Measurements from ENCODE around the gene LRRC3B. TPM values are rescaled to one million over a fixed set of nuclear protein-coding genes. Genes with fewer than 3 reads are reported as not detected.

Gene LRRC3B
- total RNA-seq, 1 donor from 2014 or later, result 39.9 TPM

DNA sequence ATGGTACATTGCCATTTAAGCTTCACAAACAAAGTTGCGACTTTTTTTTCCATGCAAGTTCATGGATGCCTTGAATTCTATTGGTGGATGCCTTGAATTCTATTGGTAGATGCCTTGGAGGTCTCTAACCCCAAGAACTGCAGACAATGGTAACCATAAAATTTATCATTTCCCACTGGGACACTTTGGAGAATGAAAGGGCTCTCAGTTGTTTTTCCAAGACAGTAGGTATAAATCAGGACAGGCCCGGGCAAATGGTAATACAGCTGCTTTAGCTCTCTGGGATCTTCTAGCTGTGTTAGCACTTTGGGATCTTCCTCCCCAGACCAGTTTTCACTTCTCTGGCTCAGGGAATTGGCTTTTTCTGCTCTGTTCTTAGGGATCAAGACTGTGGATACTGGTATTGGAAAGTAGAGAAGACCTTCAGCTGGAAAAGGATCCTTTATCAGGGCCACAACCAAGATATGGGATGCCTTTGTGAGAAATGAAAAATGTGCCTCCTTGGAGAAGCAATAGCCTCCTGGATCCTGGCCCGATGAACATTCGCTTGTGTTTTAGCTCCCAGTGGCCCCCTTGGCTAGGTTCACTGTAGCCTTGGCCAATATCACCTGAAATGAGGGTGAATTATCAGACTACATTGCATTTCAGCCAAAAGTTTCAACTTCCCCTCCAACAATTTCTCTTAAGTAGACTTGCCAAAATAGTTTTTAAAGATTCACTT lies 8.3 kb downstream of the LRRC3B start:
- no peak for DNase-seq (ENCODE audit: low spot score in 2 of 2)
- FAIRE-seq, result no peak

DNA sequence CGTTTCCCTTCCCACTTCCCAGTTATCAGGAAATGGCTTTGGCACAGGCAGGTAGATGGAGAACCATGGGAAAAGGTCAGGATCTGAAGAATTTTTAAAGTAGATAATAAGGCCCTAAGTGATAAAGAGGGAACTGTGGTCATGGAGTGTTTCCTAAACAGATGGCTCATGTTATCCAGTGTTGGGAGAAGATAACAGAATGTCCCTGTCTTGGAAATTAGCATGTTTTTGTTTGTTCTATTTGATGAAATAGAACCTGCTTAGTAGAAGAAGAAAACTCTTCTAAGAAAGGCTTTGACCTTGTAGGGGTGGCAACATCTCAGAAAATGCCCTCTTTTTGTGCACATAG lies 8.8 kb downstream of the LRRC3B start:
- no peak for FAIRE-seq
- DNase-seq (ENCODE audit: low spot score in 2 of 2), result no peak

- FAIRE-seq, result no peak
- DNase-seq (ENCODE audit: low spot score in 2 of 2), result no peak
Measured at GRCh38 chr3:26634601-26635000, 12.0 kb downstream of the LRRC3B start.

- FAIRE-seq (no peak), DNase-seq (ENCODE audit: low spot score in 2 of 2) (no peak)
Measured at GRCh38 chr3:26636096-26636727, 13.6 kb downstream of the LRRC3B start.

GRCh38 chr3:26637698-26638097 lies 15.1 kb downstream of the LRRC3B start:
- FAIRE-seq (no peak), DNase-seq (ENCODE audit: low spot score in 2 of 2) (no peak)

DNA sequence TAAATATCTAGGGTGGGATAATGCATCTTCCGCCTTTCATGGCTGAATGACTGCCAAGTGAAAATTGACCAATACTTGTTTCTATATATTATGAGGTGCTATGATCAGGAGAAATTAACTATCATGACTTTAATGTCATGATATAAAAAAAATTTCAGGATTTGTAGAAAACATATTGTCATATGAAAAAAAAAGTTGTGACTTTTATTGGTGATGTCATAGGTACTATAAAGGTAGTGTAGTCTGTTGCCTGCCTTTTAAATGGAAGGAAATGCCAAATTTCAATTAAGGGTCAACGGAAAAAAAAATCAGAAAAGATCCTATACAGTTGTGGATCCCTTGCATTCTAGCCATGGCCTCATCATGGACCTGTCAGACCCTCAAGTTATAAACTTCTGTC lies 15.5 kb downstream of the LRRC3B start:
- DNase-seq (ENCODE audit: low spot score in 2 of 2), result no peak
- no peak for FAIRE-seq

DNA sequence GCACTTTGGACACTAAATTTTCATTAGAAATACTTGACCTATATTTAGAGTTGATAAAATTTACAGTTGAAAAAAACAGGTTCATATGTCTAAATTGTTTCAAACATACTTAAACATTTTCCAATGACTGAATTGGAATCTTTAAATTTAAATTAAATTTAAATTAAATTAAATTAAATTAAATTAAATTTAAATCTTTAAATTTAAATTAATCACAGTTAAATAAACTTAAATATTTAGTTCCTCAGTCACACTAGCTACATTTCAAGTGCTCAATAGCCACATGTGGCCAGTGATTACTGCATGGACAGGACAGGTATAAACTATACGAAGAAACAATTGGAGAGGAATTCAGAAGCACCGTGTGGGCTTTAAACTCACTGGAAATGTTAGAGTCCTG lies 16.8 kb downstream of the LRRC3B start:
- FAIRE-seq, result peak; percentile 74
- DNase-seq (ENCODE audit: low spot score in 2 of 2), result no peak

- no peak for FAIRE-seq
- DNase-seq (ENCODE audit: low spot score in 2 of 2), result no peak
Measured at GRCh38 chr3:26647078-26647477, 24.5 kb downstream of the LRRC3B start.

- FAIRE-seq (no peak), DNase-seq (ENCODE audit: low spot score in 2 of 2) (no peak)
Measured at GRCh38 chr3:26648461-26648860, 25.9 kb downstream of the LRRC3B start.

GRCh38 chr3:26652164-26652563 lies 29.6 kb downstream of the LRRC3B start:
- FAIRE-seq, result no peak
- no peak for DNase-seq (ENCODE audit: low spot score in 2 of 2)

DNA sequence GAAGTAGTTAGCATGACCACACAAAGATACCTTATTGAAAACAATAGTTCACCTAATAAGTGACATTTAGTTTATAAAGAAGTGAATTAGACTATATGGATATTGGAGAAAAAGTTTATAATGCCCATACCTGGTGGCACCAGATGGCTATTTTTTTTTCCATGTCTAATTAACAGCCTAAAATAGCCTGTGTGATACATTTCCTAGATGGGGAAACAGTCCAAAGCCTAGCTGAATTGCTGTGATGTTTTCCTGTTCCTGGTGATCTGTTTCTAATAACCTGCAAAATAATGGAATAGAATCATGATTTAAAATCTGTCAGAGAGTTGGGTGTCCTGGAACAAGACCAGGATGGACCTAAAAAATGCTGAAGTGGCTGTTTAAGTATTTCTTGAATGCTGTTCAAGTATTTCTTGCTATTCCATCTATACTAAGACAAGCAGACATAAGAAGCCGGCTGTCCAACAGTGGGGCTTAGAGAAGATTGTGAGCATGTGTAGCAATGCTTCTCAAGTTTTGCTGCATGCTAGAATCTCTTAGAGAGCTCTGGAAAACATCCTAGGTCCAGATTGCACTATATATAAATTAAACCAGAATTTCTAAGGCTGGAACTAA lies 31.3 kb downstream of the LRRC3B start:
- no peak for FAIRE-seq
- no peak for DNase-seq (ENCODE audit: low spot score in 2 of 2)

- DNase-seq (ENCODE audit: low spot score in 2 of 2) (no peak), FAIRE-seq (no peak)
Measured at GRCh38 chr3:26655231-26655630, 32.7 kb downstream of the LRRC3B start.

- DNase-seq (ENCODE audit: low spot score in 2 of 2), result no peak
- FAIRE-seq, result no peak
Measured at GRCh38 chr3:26657348-26657976, 34.9 kb downstream of the LRRC3B start.

DNA sequence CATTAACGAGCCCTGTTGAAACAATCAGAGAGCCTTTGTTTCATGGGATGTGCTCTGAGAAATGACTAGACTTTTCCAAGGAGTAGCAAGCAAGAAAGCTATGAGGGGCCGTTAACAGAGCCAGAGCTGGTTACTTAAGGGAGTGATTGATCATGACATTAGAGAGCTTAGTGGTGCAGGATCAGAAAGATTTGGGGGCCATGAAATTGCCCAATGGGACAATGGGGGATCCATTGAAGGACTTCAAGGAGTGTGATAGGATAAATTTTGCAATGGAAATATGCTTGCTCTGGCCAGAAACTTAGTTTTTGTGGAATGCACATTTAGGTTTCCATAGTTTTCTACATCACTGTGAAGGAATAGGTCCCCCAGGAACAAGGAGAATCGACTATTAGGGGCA lies 45.6 kb downstream of the LRRC3B start:
- DNase-seq (ENCODE audit: low spot score in 2 of 2), result no peak
- no peak for FAIRE-seq

DNA sequence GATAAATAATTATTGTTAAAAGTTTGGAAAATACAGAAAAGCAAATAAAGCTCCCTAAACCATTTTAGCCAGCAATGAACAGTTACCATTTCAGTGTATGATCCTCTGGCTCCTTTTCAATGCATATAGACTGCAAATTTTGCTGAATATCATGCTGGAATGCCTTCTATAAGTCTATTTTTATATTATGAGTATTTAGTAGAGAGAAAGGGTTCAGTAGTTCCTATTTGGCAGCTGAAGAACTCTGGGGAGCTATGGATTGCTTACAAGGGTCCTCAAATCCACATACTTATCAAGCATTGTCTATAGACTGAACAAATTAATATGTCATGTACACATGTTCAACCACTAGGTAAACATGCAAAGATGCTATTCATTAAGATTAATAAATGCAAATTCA lies 46.1 kb downstream of the LRRC3B start:
- DNase-seq (ENCODE audit: low spot score in 2 of 2) (no peak), FAIRE-seq (no peak)

DNA sequence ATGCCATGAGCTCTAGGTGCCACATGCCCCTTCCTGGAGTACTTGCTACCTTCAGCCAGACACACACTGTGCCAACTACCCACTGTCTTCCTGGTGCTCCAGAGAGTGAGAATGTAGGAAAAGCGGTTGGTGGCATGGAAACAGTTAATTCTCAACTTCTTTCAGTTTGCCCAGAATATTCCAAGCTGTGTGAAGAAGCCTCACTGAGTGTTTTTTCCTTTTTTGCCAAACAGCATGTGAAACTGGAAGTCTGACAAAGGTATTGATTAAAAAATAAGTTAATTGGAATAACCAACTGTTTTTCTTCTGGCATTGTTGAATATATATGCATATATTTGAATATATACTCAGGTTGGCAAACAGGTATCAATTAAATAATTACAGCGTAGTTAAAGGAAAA lies 52.8 kb downstream of the LRRC3B start:
- FAIRE-seq (no peak), DNase-seq (ENCODE audit: low spot score in 2 of 2) (no peak)

DNA sequence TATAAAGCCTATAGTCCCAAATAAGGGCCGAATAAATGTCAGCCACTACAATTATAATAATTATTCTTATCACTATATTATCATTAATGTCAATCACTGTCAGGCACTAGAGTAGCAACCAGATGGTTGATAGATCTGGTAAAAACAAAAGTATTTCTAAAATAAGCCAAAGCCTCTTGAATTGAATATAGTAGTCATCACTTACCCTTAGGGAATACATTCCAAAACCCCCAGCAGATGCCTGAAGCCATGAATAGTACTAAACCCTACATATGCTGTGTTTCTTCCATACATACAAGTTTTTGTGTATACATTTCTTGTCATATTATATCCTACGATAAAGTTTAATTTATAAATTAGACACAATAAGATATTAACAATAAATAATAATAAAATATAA lies 59.1 kb downstream of the LRRC3B start:
- no peak for DNase-seq (ENCODE audit: low spot score in 2 of 2)
- no peak for FAIRE-seq

DNA sequence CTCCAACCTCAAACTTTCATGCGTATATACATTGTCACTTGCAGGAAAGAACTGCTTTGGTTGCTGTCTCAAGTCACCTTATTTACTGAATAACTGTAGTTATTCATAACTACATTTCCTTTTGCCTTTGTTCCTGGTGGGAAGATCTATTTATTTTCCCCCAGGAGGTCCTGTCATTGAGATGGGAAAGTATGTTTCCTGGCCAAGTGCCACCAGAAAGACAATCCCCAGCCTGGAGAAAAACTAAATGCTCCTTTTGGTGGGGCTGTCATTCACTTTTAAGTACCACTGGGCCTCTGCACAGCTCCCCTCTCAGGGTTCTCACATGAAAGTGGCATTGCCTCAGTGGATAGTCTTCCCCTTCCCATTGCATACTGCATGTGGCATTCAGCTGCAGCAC lies 59.8 kb downstream of the LRRC3B start:
- no peak for FAIRE-seq
- no peak for DNase-seq (ENCODE audit: low spot score in 2 of 2)

- FAIRE-seq, result no peak
- DNase-seq (ENCODE audit: low spot score in 2 of 2), result no peak
Measured at GRCh38 chr3:26683902-26684301, 61.3 kb downstream of the LRRC3B start.

GRCh38 chr3:26687466-26687865 lies 64.9 kb downstream of the LRRC3B start:
- FAIRE-seq (no peak), DNase-seq (ENCODE audit: low spot score in 2 of 2) (no peak)

DNA sequence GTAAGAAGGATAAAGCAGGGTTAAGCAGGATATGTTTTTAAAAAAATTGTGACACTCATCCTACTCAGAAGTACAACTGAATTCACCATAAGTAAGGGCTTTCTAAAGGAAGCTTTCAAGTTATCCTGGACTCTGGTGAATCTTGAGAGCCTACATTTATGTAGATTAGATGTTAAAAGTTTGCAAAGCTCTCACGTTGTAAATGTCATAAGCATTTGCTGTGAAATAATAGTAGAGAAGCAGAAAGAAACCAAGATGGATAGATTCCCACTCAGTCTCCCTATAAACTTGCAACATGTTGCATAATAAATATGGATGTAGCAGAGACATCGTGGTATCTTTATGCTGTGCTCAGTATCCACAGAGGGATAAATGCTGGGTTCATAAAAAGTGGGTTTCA lies 77.0 kb downstream of the LRRC3B start:
- no peak for DNase-seq (ENCODE audit: low spot score in 2 of 2)
- no peak for FAIRE-seq

- DNase-seq (ENCODE audit: low spot score in 2 of 2), result no peak
- no peak for FAIRE-seq
Measured at GRCh38 chr3:26703519-26703918, 80.9 kb downstream of the LRRC3B start.
